Astrocyte of the cerebellum (primary cell): ENCODE measurements around the gene EVA1A.

Source experiments
- DNase-seq: peaks from one replicate; pipeline ENCODE4 v3.0.0-alpha.2; 2011; ENCODE audit warnings: low read depth
- H3K4me3 ChIP-seq: 2 replicates; pipeline ENCODE4 v1.5.1; 2011; ENCODE audit warnings: mild to moderate bottlenecking, low read depth, low read length, moderate library complexity
- CTCF ChIP-seq: IDR thresholded peaks from 2 replicates; pipeline ENCODE4 v1.5.1; 2012; ENCODE audit warnings: low read length, low read depth, moderate library complexity, mild to moderate bottlenecking; ENCODE audit errors: missing control alignments
- in situ Hi-C: cut with HindIII; loops from 2 replicates; pipeline ENCODE4 v1.10.0; 2017; ENCODE audit warnings: low sequenced_read_pairs

The EVA1A gene

GRCh38 chr2:75564026-75564688 is 3.4 kb upstream of the EVA1A start:
- DNase-seq: no peak
- no peak overlapping the region for H3K4me3 ChIP-seq
- no peak for TF ChIP-seq CTCF
- in situ Hi-C loops: loop anchor here (5.0 kb wide), 1 partner anchor 42 kb away; no protein-coding TSS in a partner anchor

DNA sequence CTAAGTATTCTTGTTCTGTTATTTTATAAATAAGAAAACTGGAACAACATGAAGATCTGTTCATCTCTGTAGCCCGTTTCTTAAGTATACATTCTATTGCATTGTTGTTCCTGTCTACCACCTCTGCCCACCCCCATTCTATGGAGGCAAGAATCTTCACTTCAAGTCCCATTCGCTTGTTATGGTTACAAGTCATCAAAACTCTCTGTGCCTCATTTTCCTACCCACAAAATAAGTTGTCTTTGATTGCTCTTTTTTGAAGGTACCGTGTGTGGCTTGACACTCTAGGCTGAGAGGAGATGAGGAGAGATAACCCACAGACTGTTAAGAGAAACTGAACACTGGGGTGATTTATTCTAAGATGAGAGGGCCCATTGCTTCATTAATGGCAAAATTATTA is 2.9 kb upstream of the EVA1A start:
- TF ChIP-seq CTCF: no peak
- in situ Hi-C loops: loop anchor here (5.0 kb wide), 1 partner anchor 41 kb away; no protein-coding TSS in a partner anchor
- DNase-seq: no peak
- H3K4me3 ChIP-seq: no peak overlapping the region

GRCh38 chr2:75562513-75562864 is 1.8 kb upstream of the EVA1A start:
- in situ Hi-C loops: loop anchor here (5.0 kb wide), 1 partner anchor 40 kb away; no protein-coding TSS in a partner anchor
- no peak for TF ChIP-seq CTCF
- H3K4me3 ChIP-seq: no peak overlapping the region
- DNase-seq: no peak

DNA sequence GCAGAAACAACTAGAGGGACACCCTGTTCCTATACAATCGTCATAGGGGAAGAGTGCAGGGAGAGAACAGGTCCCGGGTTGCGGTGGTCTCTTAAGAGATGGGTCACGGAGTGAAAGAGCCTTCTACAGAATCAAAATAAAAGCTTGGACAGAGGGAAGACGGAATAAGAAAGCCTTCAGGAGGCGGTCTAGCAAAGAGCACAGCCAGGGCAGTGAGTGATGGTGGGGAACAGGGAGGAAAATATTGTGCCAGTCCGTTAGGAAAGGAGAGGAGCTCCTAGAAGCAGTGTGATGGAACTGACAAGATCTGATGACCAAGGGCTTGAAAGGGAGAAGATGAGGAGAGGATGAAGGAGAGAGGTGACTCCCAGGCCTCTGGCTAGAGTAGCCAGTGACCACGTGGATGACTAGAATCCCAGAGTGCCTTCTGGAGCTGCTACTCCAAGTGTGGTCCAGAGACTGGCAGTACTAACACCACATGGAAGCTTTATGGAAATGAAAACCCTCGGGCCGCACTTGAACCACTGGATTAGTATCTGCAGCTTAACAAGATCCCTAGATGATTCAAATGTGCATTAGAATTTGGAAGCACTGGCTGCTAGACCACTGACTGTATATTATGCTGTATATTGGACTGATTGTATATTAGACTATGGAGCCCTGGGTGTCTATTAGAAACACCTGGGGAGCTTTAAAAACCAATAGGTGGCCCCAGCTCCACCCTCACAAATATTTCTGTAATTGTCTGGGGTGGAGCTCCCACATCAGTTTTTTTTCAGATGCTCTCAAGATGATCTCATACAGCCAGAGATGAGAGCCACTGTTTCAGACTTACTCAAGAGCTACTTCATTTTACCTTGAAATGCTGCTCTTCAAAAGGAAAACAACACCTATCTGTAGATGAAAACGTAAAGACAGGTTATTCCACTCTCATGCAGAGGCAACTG is 1.1 kb upstream of the EVA1A start:
- DNase-seq: no peak
- peak overlapping the region; percentile 76 for H3K4me3 ChIP-seq
- no peak for TF ChIP-seq CTCF
- in situ Hi-C loops: loop anchor here (5.0 kb wide), 1 partner anchor 40 kb away; no protein-coding TSS in a partner anchor

GRCh38 chr2:75560022-75560767 is 544 bp downstream of the EVA1A start:
- H3K4me3 ChIP-seq: peak overlapping the region; percentile 76
- in situ Hi-C loops: loop anchor here (5.0 kb wide), 1 partner anchor 38 kb away; no protein-coding TSS in a partner anchor
- TF ChIP-seq CTCF: peak; percentile 68
- no peak for DNase-seq

DNA sequence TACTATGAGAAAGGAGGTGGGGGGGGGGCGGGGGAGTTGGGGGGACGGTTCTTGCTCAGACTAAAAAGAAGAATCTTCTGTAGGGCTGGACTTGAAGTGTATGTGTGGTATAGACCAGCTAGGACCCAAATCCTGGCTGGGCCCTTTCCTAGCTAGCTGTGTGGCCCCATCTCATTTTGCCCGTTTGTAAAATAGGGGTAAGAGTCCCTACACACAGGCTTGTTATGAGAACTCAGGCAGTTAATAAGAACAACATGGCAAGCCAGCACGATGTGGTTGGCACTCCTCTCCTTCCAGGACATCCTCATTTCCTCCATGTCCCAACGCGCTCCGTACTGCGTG is 1.1 kb downstream of the EVA1A start:
- TF ChIP-seq CTCF: no peak
- H3K4me3 ChIP-seq: peak overlapping the region; percentile 76
- in situ Hi-C loops: loop anchor here (5.0 kb wide), 1 partner anchor 37 kb away; no protein-coding TSS in a partner anchor
- DNase-seq: no peak
